Measurements from ENCODE around the gene NLK.
"Not testable (repeated sequence)": the region's sequence is repeated elsewhere in the genome, so short reads cannot be mapped to it uniquely, and the experiment has no call there.

NLK gene

DNA sequence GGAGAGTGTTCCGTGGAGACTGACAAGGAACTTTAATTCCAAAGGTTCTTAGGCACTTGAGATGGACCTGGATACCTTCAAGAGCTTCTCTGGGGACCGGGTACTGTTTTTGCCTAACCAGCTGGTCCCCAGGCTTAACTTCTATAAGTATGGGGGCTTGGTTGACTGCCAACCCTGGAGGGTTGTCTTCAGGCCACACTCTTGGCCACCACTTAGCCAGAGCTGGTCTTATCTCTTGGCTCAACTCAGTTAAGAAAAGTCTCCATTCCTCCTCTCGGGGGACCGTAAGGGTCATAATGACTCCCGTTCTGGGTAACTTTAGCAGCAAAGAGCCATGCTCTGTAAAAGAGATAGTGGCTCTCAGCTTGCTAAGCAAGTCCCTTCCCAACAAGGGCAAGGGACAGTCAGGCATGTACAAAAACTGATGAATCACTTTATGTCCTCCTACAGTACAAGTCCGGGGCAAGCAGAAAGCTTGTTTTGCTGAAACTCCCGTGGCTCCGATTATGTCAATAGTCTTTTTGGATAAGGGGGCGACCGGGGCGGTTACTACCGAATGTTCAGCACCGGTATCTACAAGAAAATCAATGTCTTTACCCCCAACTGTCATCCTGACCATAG lies 193.7 kb downstream of the NLK start:
- DNase-seq = not testable (repeated sequence)

DNA sequence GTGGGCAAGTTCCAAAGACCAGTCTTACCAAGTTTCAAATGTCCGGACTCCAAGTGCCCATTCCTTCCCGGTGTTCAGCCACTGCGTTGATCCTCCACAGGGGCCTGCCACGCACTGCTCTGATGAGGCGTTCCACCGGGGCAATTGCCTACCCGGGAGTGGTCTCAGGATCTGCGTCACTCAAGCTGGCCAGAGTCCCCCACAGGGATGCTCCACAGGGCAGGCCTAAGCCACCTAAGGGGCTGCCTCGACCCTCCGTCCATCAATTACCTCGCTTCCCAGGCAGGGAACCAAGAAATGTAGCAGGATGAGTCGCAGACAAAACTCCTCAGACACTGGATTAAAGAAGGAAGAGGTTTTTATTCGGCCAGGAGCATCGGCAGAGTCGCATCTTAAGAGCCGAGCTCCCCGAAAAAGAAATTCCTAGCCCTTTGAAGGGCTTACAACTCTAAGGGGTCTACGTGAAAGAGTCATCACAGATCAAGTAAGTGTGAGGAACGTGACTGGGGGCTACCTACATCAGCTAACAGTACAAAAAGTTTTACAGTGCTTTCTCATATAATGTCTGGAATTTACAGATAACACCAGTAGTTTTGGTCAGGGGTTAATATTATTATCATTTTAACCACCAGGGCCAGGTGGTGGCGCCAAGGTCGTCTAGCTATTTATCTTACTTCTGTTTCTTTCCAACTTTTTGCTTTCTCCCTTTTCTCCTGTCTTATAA lies 196.2 kb downstream of the NLK start:
- not testable (repeated sequence) for DNase-seq

DNA sequence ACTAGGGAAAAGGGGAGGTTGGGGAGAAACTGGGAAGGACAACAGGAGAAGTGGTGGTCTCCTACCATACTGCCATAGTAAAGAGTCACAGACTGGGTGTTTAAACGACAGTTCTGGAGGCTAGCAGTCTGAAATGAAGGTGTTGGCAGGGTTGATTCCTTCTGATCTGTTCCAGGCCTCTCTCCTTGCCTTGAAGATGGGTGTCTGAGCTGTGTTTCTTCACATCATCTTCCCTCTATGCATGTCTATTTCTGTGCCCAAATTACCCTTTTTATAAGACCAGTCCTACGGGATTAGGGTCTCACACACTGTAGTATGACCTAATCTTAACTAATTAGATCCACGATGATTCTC lies 196.8 kb downstream of the NLK start:
- DNase-seq = no peak

DNA sequence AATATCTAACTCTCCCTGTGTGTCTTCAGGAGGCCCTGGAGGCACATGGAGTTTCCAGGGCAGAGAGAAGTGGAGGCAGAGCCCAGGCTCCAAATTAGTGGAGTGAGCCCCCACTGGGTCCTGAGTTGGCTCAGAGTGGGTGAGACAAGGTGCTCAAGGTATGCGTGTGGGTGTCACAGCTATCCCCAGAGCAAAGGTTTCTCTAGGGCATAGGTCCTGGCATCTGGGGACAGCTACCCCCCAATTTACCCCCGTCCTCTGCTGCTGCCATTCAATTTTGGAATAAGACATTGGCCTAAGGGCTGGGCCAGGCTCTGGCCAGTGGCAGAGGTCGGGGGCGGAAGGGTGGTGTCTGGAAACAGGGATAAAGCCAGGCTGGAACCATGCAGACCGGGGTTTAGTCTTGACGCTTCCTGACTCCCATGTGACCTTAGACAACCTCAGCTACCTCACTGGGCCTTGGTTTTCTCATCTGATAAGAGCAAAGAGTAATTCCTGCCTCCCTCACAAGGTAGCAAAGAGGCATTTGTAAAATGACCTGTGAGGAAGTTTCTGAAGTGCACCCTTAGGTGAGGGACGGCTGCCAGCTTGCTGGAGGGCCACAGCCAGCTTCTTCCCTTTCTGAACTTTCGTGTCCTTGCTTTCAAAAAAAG lies 198.3 kb downstream of the NLK start:
- DNase-seq = no peak

DNA sequence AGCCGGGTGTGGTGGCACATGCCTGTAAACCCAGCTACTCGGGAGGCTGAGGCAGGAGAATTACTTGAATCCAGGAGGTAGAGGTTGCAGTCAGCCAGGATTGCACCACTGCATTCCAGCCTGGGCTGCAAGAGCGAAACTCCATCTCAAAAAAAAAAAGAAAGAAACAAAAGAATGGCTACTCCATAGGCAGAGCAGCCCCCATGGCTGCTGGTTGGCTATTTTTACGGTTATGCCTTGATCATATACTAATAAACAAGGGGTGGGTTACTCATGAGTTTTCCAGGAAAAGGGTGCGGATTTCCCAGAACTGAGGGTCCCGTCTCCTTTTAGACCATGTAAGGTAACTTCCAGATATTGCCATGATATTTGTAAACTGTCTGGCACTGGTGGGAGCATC lies 200.3 kb downstream of the NLK start:
- no peak for DNase-seq

DNA sequence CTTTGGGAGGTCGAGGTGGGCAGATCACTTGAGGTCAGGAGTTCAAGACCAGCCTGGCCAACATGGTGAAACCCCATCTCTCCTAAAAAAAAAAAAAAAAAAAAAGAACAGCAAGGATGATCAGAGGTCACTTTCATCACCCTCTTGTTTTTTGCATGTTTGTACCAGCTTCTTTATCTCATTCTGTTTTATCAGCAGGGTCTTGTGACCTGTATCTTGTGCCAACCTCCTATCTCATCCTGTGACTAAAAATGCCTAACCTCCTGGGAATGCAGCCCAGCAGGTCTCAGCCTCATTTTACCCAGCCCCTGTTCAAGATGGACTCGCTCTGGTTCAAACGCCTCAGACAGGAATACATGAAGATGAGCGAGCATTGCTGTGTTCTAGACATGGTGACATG lies 200.8 kb downstream of the NLK start:
- DNase-seq = not testable (repeated sequence)

DNA sequence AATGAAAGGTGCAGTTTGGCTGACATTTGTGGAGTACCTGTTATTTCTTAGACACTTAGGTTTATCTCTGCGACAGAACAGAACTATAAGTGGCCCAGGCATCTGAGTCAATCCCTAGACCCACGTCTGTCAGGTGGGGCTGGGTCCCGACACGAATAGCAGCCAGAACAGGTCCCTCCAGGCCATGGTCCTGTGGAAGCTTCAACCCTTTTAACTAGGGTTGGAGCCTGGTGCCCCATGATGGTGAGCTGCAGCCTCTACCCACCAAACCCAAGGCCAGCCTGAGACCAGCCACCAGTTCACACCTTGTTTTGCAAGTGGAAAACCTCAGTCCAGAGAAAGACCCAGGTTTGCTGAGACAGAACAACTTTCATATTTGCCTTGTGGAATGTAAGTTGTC lies 202.0 kb downstream of the NLK start:
- no peak for DNase-seq

All from DMS79 treated with DMSO at 0.1 percent for 48 hours (cell line).